ENCODE data around the gene SYNE1.

DNA sequence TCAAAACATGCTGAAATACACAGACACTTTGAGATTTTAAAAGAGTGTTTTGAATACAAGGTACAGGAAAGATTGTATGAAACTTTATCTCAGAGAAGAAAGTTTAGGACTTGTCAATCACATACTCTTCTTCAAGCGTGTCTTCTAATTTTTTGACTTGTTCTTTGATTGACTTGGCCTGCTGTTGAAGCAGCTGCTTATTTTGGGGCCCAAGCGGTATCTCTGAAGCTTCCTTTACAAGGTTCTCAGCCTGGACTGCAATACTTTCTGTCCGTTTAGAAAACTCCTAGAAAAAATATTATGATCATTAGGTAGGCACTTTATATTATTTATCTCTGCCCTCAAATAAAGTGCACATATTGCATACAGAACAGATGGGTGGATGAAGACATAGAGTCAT, 201.3 kb downstream of the SYNE1 start:
- no peak for TF ChIP-seq POLR2A (IDR thresholded peaks at IDR 0.05; ENCODE audit: low read length)
- TF ChIP-seq GATA1 (IDR thresholded peaks at IDR 0.05; ENCODE audit: low read depth, low read length), result no peak

Measured in erythroblast (primary cell).